ENCODE data around the gene MFSD6.

DNA sequence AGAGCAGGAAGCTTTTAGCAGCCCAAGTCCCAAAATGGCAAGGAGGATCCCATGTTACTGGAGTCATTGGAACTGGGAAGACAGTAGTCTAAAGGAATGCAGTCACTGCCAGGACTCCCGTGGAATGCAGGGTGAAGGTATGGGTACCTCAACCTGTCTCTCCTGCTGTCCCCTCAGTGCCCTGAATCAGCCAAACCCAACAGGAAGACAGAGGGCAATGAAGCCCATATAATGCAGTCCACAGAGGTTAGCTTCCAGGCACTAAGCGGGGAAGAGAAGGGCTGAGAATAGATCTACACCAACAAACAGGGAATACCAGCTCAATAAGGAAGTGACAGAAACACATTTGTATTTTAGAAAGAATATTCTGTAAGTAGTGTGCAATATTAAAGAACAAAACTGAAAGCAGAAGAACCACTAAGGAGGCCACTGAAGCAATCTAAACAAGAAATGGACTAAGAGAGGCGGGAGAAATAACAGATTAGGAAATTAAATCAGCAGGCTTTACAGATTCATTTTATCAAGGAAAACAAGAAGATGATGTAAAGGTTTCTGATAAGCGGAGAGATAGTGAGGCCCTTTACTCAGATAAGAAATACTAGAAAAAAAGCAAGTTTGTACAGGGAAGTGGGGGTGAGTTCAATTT is 118.1 kb downstream of the MFSD6 start:
- TF ChIP-seq, protein P1, sequence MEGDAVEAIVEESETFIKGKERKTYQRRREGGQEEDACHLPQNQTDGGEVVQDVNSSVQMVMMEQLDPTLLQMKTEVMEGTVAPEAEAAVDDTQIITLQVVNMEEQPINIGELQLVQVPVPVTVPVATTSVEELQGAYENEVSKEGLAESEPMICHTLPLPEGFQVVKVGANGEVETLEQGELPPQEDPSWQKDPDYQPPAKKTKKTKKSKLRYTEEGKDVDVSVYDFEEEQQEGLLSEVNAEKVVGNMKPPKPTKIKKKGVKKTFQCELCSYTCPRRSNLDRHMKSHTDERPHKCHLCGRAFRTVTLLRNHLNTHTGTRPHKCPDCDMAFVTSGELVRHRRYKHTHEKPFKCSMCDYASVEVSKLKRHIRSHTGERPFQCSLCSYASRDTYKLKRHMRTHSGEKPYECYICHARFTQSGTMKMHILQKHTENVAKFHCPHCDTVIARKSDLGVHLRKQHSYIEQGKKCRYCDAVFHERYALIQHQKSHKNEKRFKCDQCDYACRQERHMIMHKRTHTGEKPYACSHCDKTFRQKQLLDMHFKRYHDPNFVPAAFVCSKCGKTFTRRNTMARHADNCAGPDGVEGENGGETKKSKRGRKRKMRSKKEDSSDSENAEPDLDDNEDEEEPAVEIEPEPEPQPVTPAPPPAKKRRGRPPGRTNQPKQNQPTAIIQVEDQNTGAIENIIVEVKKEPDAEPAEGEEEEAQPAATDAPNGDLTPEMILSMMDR (tag by site-specific recombination; IDR thresholded peaks at IDR 0.05) = no peak
- no peak for TF ChIP-seq ZNF274 (IDR thresholded peaks at IDR 0.05; ENCODE audit: low read length)
- TF ChIP-seq ZNF274 (tag by site-specific recombination; IDR thresholded peaks at IDR 0.05; ENCODE audit: borderline replicate concordance) = no peak
- TF ChIP-seq, protein P2, sequence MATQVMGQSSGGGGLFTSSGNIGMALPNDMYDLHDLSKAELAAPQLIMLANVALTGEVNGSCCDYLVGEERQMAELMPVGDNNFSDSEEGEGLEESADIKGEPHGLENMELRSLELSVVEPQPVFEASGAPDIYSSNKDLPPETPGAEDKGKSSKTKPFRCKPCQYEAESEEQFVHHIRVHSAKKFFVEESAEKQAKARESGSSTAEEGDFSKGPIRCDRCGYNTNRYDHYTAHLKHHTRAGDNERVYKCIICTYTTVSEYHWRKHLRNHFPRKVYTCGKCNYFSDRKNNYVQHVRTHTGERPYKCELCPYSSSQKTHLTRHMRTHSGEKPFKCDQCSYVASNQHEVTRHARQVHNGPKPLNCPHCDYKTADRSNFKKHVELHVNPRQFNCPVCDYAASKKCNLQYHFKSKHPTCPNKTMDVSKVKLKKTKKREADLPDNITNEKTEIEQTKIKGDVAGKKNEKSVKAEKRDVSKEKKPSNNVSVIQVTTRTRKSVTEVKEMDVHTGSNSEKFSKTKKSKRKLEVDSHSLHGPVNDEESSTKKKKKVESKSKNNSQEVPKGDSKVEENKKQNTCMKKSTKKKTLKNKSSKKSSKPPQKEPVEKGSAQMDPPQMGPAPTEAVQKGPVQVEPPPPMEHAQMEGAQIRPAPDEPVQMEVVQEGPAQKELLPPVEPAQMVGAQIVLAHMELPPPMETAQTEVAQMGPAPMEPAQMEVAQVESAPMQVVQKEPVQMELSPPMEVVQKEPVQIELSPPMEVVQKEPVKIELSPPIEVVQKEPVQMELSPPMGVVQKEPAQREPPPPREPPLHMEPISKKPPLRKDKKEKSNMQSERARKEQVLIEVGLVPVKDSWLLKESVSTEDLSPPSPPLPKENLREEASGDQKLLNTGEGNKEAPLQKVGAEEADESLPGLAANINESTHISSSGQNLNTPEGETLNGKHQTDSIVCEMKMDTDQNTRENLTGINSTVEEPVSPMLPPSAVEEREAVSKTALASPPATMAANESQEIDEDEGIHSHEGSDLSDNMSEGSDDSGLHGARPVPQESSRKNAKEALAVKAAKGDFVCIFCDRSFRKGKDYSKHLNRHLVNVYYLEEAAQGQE (tag by site-specific recombination; IDR thresholded peaks at IDR 0.05) = no peak
- TF ChIP-seq ZBTB8A (tag by site-specific recombination; IDR thresholded peaks at IDR 0.05) = no peak
- TF ChIP-seq YY1 (tag by site-specific recombination; IDR thresholded peaks at IDR 0.05) = no peak
- no peak for TF ChIP-seq ZNF248 (tag by site-specific recombination; IDR thresholded peaks at IDR 0.05)
- no peak for TF ChIP-seq ZNF707 (tag by site-specific recombination; IDR thresholded peaks at IDR 0.05)
- TF ChIP-seq, protein P3, sequence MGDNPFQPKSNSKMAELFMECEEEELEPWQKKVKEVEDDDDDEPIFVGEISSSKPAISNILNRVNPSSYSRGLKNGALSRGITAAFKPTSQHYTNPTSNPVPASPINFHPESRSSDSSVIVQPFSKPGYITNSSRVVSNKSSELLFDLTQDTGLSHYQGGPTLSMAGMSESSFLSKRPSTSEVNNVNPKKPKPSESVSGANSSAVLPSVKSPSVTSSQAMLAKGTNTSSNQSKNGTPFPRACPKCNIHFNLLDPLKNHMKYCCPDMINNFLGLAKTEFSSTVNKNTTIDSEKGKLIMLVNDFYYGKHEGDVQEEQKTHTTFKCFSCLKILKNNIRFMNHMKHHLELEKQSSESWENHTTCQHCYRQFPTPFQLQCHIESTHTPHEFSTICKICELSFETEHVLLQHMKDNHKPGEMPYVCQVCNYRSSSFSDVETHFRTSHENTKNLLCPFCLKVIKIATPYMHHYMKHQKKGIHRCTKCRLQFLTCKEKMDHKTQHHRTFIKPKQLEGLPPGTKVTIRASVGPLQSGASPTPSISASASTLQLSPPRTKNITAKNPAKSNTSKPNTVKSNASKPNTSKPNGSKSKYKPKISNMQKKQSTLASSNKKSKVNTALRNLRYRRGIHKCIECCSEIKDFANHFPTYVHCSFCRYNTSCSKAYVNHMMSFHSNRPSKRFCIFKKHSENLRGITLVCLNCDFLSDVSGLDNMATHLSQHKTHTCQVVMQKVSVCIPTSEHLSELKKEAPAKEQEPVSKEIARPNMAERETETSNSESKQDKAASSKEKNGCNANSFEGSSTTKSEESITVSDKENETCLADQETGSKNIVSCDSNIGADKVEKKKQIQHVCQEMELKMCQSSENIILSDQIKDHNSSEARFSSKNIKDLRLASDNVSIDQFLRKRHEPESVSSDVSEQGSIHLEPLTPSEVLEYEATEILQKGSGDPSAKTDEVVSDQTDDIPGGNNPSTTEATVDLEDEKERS (tag by site-specific recombination; IDR thresholded peaks at IDR 0.05) = no peak
- no peak for TF ChIP-seq ZNF202 (tag by site-specific recombination; IDR thresholded peaks at IDR 0.05; ENCODE audit: borderline replicate concordance)
- no peak for TF ChIP-seq ZNF423 (tag by site-specific recombination; IDR thresholded peaks at IDR 0.05)
- TF ChIP-seq TCF7L2 (IDR thresholded peaks at IDR 0.05; ENCODE audit: borderline replicate concordance, low read depth, low read length) = no peak
- TF ChIP-seq ZNF677 (tag by site-specific recombination; IDR thresholded peaks at IDR 0.05) = no peak
- TF ChIP-seq ZNF121 (tag by site-specific recombination; IDR thresholded peaks at IDR 0.05) = no peak
- TF ChIP-seq ZNF776 (tag by site-specific recombination; IDR thresholded peaks at IDR 0.05; ENCODE audit: borderline replicate concordance) = no peak
